PC-9 (cell line): ENCODE data around the gene OPN4.

Experiments
- EZH2 ChIP-seq: fragments of 200-600 bp; sonication (generic); IDR thresholded peaks from 2 replicates; pipeline ENCODE4 v1.8.0; 2017; ENCODE audit warnings: antibody characterized with exemption, low read depth
- TF ChIP-seq, protein P1 (sequence below): fragments of 200-600 bp; sonication (generic); conservative IDR thresholded peaks from 2 replicates; pipeline ENCODE4 v1.6.1; 2017; ENCODE audit warnings: mixed run types, antibody characterized with exemption, mild to moderate bottlenecking, moderate library complexity

DNA sequence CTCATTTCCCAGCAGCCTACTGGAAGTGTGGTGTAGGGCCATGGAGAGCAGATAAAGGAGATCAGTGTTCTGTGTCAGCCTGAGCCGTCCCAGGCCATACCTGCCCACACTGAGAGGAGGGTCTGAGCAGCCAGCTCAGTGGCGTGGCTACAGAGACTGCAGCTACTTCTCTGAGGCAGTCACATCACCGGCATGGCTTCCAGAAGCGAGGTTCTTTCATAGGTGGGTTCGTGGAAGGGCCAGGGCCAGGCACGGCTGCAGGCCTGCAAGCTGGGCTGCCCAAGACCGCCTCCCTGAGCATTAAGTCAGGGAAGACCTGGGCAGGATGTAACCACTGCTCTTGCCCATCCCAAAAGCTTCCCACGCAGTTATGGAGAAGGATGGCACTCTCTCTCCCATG lies 48.8 kb downstream of the OPN4 start:
- TF ChIP-seq EZH2 = no peak
- TF ChIP-seq, protein P1, sequence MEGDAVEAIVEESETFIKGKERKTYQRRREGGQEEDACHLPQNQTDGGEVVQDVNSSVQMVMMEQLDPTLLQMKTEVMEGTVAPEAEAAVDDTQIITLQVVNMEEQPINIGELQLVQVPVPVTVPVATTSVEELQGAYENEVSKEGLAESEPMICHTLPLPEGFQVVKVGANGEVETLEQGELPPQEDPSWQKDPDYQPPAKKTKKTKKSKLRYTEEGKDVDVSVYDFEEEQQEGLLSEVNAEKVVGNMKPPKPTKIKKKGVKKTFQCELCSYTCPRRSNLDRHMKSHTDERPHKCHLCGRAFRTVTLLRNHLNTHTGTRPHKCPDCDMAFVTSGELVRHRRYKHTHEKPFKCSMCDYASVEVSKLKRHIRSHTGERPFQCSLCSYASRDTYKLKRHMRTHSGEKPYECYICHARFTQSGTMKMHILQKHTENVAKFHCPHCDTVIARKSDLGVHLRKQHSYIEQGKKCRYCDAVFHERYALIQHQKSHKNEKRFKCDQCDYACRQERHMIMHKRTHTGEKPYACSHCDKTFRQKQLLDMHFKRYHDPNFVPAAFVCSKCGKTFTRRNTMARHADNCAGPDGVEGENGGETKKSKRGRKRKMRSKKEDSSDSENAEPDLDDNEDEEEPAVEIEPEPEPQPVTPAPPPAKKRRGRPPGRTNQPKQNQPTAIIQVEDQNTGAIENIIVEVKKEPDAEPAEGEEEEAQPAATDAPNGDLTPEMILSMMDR = no peak
